ENCODE measurements around the gene ADAMTS7. TPM values are rescaled to one million over a fixed set of nuclear protein-coding genes. Genes with fewer than 3 reads are reported as not detected.
"Not testable (repeated sequence)": the region's sequence is repeated elsewhere in the genome, so short reads cannot be mapped to it uniquely, and the experiment has no call there.

ADAMTS7 gene, protein sequence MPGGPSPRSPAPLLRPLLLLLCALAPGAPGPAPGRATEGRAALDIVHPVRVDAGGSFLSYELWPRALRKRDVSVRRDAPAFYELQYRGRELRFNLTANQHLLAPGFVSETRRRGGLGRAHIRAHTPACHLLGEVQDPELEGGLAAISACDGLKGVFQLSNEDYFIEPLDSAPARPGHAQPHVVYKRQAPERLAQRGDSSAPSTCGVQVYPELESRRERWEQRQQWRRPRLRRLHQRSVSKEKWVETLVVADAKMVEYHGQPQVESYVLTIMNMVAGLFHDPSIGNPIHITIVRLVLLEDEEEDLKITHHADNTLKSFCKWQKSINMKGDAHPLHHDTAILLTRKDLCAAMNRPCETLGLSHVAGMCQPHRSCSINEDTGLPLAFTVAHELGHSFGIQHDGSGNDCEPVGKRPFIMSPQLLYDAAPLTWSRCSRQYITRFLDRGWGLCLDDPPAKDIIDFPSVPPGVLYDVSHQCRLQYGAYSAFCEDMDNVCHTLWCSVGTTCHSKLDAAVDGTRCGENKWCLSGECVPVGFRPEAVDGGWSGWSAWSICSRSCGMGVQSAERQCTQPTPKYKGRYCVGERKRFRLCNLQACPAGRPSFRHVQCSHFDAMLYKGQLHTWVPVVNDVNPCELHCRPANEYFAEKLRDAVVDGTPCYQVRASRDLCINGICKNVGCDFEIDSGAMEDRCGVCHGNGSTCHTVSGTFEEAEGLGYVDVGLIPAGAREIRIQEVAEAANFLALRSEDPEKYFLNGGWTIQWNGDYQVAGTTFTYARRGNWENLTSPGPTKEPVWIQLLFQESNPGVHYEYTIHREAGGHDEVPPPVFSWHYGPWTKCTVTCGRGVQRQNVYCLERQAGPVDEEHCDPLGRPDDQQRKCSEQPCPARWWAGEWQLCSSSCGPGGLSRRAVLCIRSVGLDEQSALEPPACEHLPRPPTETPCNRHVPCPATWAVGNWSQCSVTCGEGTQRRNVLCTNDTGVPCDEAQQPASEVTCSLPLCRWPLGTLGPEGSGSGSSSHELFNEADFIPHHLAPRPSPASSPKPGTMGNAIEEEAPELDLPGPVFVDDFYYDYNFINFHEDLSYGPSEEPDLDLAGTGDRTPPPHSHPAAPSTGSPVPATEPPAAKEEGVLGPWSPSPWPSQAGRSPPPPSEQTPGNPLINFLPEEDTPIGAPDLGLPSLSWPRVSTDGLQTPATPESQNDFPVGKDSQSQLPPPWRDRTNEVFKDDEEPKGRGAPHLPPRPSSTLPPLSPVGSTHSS (N-terminal part only)
- total RNA-seq: 4.2 TPM

DNA sequence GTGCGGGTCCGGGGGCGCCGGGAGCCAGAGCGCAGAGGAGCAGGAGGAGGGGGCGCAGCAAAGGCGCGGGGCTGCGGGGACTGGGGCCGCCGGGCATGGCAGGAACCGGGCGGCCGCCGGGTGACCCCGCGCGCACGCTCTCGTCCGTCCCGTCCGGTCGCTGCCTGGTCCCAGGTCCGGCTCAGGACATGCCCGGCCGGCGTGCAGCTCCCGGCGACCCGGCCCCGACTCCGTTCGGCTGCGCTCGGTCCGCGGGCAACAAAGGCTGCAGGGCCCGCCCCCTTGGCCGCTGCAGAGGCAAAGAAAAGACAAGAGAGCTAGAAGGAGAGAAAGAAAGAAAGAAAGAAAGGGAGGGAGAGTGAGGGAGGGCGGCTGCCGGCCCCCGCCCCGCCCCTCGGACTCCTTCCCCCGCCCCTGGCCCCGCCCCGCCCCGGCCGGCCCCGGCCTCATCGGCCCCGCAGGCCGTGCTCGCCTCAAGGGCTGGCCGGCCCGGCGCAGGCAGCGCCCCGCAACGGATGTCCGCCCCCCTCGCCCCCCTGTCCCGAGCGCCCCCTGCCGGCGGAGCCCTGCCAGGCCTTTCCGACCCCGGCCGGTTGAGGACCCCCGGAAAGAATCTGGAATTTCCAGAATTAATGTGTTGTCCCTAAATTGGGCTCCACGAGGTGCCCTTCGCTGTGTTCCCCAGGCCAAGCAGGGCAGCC is at the start of gene ADAMTS7:
Gene ADAMTS7 (minus strand): TSS at position 341 of the 701 bp plus-strand sequence. CDS start 244 bp downstream, at position 97.
- peak; percentile 67 for DNase-seq (ENCODE audit: low spot score)

DNA sequence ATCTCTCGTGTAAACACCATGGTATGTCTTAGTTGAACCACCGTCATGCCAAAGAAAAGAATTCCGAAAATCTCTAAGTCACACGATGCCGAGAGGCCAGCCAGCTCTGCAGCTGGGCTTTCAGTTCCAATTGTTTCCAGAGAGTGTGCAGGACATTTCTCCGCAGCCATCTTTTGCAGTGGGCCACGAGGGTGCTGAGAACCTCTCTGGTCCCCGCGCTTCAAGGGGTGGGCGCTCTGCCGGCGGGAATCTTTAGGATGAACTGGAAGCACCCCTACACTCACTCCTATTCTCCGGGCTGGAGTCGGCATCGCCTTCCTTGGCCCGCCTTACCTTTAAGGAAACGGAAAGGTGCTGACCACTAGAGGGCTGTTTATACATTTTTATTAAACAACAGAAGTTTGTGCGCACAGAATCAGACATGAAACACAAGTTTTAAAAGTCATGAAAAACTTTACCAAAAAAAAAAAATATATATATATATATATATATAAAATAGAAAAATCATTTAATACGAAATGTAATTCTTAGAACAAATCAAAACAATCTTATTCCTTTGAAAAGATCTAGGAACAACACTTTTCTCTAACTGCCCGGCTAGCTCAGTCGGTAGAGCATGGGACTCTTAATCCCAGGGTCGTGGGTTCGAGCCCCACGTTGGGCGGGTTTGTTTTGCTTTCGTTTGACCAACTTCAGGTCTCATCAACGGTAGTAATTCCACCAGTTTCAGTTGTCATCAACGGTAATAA is 48.9 kb upstream of the ADAMTS7 start:
- peak; percentile 66 for DNase-seq (ENCODE audit: low spot score)

DNA sequence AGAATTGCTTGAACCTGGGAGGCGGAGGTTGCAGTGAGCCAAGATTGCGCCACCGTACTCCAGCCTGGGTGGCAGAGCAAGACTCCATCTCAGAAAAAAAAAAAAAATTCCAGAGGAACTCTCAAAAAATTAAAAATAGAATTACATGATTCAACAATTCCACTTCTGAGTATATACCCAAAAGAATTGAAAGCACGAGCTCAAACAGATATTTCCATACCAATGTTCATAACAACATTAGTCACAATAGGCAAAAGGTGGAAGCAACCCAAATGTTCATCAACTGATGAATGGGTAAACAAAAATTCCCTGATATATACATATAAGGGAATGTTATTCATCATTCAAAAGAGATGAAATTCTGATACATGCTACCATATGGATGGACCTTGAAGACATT is 44.5 kb upstream of the ADAMTS7 start:
- DNase-seq (ENCODE audit: low spot score): no peak

DNA sequence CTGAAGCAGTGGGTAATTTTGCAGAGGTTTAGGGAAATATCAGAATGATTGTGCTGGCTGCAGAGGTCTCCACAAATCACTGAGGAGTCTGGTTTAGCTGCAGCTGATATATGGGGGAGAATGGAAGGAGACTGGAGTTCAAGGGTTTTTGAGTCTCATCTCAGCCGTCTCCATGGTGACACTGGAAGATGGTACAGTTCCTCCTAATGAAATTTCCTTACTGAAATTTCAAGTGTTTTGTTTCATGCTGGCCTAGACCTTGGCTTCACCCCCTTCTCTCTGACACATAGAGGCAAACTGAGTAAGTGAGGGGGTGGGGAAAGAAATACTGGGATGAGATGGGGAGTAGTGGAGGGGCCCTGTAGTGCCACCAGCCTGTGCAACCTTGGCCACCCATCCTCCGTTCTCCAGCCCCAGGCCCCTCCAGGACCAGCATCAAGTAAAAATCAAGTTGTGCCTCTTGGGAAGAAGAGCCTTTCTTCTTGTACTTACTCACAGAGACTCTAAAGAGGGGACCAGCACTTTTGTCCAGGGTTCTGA is 43.6 kb upstream of the ADAMTS7 start:
- DNase-seq (ENCODE audit: low spot score): no peak

DNA sequence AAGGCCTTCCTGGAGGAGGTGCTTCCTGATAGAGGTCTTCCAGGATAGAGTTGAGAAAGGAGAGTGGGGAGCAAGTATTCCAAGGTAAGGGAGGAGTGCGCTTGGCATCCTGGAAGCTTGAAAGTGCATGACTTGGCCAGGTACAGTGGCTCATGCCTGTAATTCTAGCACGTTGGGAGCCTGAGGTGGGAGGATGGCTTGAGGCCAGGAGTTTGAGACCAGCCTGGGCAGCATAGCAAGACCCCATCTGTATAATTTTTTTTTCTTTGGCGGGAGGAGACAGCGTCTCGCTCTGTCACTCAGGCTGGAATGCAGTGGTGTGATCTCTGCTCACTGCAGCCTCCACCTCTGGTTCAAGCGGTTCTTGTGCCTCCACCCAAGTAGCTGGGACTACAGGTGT is 42.2 kb upstream of the ADAMTS7 start:
- DNase-seq (ENCODE audit: low spot score): no peak

DNA sequence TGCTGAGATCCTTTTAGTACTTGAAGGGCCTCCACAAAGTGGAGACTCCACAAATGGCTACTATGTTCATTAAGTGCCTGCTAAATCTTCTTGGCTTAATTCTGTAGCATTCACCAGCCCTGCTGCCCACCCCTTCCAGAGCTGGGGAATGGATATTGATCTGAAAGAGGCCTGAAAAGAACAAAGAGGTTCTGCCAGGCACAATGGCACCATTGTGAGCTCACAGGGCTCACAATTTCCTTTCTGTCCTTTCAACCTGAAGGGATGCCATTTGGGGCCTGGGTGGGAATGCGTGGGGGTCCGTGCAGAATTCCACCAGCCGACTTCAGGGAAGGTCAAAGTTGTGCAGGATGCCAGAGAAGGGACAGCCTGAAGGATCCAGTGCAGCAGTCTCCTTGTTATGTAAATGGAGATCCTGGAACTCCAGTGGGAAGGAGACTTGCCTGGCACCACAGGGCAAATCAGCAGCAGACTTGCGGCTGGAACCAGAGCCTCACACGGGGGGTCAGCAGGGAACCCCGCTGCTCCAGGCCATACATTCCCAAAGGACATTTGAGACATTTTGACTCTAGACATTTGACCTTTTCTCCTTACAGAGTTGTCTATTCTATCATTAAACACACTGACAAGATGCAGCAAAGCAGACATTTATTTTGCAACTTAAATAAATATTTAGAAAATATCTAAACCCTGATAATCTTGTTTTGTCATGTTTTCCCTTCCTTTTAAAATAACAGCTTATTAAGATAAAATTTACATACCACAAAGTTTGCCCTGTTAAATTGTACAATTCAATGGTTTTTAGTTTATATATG is 39.9 kb upstream of the ADAMTS7 start:
- DNase-seq (ENCODE audit: low spot score): no peak

DNA sequence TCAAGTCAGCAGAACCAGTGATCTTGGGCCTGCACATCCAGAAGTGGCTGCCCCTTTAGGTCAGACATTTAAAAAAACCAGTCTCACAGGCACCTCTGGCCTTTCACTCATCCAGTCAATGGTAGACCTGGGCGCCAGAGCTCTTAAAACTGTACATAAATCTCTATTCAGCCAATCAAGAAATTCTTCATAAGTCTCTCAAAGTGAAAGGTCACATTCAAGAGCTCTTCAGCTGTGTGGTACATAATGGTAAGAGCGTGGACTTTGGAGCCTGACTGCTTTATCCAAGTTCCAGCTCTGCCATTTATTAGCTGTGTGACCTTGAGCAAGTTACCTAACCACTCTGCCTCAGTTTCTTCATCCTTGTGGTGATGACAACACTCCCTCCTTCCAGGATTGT is 39.1 kb upstream of the ADAMTS7 start:
- no peak for DNase-seq (ENCODE audit: low spot score)

DNA sequence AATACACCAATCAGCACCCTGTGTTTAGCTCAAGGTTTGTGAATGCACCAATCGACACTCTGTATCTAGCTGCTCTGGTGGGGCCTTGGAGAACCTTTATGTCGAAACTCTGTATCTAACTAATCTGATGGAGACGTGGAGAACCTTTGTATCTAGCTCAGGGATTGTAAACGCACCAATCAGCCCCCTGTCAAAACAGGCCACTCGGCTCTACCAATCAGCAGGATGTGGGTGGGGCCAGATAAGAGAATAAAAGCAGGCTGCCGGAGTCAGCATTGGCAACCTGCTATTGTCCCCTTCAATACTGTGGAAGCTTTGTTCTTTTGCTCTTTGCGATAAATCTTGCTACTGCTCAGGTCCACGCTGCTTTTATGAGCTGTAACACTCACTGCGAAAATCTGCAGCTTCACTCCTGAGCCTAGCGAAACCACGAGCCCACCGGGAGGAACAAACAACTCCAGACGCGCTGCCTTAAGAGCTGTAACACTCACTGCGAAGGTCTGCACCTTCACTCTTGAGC is 36.2 kb upstream of the ADAMTS7 start:
- DNase-seq (ENCODE audit: low spot score): not testable (repeated sequence)

DNA sequence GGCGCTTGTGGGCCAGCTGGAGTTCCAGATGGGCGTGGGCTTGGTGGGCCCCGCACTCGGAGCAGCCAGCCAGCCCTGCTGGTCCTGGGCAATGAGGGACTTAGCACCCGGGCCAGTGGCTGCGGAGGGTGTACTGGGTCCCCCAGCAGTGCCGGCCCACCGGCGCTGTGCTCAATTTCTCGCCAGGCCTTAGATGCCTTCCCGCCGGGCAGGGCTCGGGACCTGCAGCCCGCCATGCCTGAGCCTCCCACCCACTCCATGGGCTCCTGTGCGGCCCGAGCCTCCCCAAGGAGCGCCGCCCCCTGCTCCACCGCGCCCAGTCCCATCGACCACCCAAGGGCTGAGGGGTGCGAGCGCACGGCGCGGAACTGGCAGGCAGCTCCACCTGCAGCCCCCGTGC is 35.6 kb upstream of the ADAMTS7 start:
- DNase-seq (ENCODE audit: low spot score): not testable (repeated sequence)

DNA sequence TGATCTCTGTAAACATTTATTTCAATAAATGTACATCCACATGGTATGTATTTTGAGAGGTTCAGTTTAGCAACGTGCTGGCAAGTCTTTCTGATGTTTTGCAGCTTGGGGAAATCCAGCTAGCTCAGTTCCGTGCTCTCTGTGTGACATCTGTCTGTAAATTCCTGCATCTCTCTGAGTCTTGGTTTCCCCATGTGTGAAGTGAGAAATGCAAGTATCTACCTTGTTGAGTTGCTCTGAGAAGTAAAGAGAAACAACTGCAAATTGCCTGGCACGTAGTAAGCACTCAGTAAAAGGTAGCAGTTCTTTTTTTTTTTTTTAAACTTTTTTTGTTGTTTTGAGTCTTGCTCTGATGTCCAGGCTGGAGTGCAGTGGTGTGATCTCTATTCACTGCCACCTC is 31.3 kb upstream of the ADAMTS7 start:
- DNase-seq (ENCODE audit: low spot score): no peak

DNA sequence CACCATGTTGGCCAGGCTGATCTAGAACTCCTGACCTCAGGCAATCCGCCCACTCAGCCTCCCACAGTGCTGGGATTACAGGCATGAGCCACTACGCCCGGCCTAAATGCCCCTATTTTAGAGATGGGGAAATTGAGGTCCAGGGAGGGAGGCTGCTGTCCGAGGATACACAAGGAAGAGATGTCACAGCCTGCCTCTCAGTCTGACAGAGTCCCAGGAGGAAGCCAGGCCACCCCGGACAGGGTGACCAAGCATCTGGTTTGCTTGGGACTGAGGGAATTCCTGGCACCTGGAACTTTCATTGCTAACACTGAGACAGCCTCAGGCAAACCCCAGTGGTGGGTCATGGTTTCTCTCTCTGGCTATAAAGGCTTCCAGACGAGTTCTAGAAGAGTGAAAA is 30.6 kb upstream of the ADAMTS7 start:
- DNase-seq (ENCODE audit: low spot score): no peak

DNA sequence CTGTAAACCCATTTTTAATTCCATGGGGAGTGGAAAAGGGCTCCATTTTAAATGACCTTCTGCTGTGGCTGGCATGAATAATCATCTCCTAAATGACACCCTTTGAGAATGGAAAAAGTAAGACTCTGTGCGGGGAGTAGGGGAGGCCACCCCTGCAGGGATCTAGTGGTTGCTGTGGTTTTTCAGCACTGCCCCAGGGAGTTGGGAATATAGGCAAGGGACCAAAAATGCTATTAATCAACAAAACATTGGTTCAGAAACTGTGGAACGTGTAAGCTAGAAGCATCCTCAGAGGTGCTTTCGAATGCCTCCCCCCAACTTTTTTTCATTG is 30.1 kb upstream of the ADAMTS7 start:
- DNase-seq (ENCODE audit: low spot score): no peak

DNA sequence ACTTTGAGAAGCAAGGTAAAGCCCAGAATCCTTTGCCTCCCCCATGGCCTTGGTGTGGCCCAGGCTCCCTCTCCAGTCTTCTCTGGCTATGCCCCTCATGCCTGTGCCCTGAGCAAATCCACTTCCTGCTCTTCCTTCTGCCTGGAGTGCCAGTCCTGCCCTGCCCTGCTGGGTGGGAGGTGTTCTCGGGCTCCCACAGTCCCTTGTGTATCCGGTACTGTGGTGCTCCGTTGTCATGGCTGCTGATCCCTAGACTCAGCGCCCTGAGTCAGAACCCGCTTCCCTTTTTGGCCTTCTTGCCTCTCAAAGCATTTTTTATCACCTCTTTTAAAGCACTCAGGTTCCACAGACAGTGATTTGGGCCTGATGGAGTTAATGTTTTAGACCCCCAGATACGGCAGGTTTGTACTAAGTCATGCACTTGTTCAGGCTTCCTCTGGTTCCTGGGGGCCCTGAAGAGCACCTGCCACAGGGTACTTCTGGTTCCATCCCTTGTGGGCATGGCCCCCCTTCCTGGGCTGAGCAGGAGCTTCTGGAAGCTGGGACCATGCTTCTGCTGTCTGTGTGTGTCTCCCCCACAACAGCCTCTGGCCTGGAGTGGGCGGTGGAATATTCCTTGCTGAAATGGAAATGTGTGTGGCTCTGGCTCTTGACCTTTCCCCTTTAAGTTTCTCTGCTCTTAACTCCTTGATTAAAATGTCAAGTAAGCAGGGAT is 29.6 kb upstream of the ADAMTS7 start:
- no peak for DNase-seq (ENCODE audit: low spot score)

DNA sequence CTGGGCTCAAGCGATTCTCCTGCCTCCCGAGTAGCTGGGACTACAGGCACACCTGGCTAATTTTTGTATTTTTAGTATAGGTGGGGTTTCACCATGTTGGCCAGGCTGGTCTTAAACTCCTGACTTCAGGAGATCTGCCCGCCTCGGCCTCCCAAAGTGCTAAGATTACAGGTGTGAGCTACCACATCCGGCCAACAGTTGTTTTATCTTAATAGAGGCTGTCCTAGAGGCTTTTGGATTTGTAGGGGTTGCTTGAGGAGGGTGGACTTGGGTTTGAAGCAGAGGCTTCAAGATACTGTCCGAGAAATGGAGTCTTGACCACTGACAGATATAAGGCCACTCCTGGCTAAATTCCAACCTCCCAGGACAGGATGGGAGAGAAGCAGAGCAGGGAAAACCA is 27.9 kb upstream of the ADAMTS7 start:
- not testable (repeated sequence) for DNase-seq (ENCODE audit: low spot score)

DNA sequence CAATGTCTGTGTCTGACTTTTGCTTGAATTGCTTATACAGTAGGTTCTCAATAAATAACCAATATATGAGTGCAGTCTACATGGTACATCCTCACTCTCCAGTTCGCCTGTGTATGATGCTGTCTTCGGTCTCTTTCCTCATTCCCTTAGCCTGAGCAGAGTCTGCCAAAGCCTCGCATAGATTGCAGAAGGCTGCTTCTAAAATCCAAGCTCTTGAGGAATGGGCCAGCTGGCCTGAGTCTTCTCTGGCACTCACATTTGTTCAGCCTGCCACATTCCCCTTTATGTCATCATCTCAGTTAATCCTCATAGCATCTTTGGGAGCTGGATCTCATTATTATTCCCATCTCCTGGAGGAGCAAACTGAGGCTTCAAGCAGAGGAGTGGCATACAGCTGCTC is 27.2 kb upstream of the ADAMTS7 start:
- DNase-seq (ENCODE audit: low spot score): no peak

DNA sequence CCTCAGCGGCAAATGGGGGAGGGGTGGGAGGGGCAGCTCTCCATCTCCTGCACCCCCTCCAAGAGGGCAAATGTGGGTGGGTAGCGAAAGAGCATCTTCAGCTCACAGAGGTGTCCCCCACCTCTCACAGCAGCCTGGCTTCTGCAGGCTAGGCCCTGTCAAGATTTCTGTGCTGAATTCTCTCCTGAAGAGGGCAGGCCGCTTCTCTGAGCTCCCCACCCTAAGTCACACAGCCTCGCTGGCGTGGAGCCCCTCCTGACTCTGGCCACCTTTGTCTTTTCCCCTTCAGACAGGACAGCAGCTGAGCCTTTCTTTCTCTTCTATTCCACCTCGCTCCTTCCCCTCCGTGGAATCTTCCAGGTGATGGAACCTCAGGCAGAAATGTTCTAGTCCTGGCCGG is 26.3 kb upstream of the ADAMTS7 start:
- no peak for DNase-seq (ENCODE audit: low spot score)

DNA sequence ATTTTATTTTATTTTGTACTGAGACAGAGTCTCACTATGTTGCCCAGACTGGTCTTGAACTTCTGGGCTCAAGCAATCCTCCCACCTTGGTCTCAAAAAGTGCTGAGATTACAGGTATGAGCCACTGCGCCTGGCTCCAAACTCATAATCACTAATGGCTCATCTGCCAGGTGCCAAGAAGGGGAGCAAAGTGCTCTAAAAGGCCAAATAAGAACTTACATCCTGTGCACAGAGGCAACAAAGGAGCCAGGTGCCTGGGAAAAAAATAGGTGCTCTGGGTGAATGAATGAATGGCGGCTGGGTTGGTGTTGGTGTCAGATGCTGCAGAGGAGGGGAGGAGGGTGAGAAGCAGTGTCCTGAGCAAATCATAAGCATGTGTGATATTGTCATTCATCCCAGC is 25.9 kb upstream of the ADAMTS7 start:
- no peak for DNase-seq (ENCODE audit: low spot score)

DNA sequence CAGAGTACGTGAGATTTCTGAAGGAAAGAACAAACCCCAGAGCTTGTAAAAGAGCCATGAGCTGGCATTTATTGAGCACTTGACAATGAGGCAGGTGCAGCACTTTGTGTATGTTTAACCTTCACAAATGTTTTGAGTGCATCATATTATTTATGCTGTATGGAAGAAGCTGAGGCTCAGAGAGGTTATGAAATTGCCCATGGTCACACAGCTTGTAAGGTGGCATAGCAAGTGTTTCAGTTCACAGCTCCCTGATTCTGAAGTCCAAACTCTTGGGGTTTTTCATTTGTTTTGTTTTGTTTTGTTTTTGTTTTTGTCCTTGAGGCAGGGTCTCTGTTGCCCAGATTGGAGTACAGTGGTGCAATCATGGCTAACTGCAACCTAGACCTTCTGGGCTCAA is 25.1 kb upstream of the ADAMTS7 start:
- DNase-seq (ENCODE audit: low spot score): no peak
